GM23248 (cell line): ENCODE results near the gene CARMIL1. TPM values are rescaled to one million over a fixed set of nuclear protein-coding genes. Genes with fewer than 3 reads are reported as not detected.

Source experiments
- DNase-seq: peaks from one replicate; pipeline ENCODE4 v3.0.0-alpha.2; 2015
- H2AFZ ChIP-seq: fragments of 200-600 bp; sonication (generic); 2 replicates; pipeline ENCODE4 v1.6.1; 2016; ENCODE audit warnings: antibody characterized with exemption
- H3F3A ChIP-seq: fragments of 200-600 bp; sonication (generic); 2 replicates; pipeline ENCODE4 v1.6.1; 2016; ENCODE audit warnings: mild to moderate bottlenecking, antibody characterized with exemption, mixed run types; ENCODE audit not compliant: insufficient read depth
- H3K27ac ChIP-seq: fragments of 200-600 bp; sonication (generic); 2 replicates; pipeline ENCODE4 v1.5.1; 2016; ENCODE audit warnings: mild to moderate bottlenecking
- H3K27me3 ChIP-seq: fragments of 200-600 bp; sonication (generic); replicated peaks from 2 replicates; pipeline ENCODE4 v1.6.1; 2016; ENCODE audit warnings: mild to moderate bottlenecking; ENCODE audit not compliant: insufficient read depth
- H3K36me3 ChIP-seq: fragments of 200-600 bp; sonication (generic); 2 replicates; pipeline ENCODE4 v1.6.1; 2016; ENCODE audit warnings: low read depth, mild to moderate bottlenecking
- H3K4me1 ChIP-seq: fragments of 200-600 bp; sonication (generic); 2 replicates; pipeline ENCODE4 v1.6.1; 2016; ENCODE audit warnings: mild to moderate bottlenecking; ENCODE audit not compliant: insufficient read depth
- H3K4me2 ChIP-seq: fragments of 200-600 bp; sonication (generic); one replicate; pipeline ENCODE4 v1.6.1; 2016; ENCODE audit warnings: mild to moderate bottlenecking; ENCODE audit not compliant: unreplicated experiment
- H3K4me3 ChIP-seq: fragments of 200-600 bp; sonication (generic); 2 replicates; pipeline ENCODE4 v1.5.1; 2016; ENCODE audit warnings: mild to moderate bottlenecking
- H3K79me2 ChIP-seq: fragments of 200-600 bp; sonication (generic); 2 replicates; pipeline ENCODE4 v1.6.1; 2016; ENCODE audit warnings: mild to moderate bottlenecking; ENCODE audit not compliant: insufficient read depth
- H3K9ac ChIP-seq: fragments of 200-600 bp; sonication (generic); 2 replicates; pipeline ENCODE4 v1.6.1; 2016; ENCODE audit warnings: mild to moderate bottlenecking
- H3K9me2 ChIP-seq: fragments of 200-600 bp; sonication (generic); 2 replicates; pipeline ENCODE4 v1.6.1; 2016; ENCODE audit warnings: mixed run types, mild to moderate bottlenecking, moderate library complexity; ENCODE audit not compliant: insufficient read depth
- H3K9me3 ChIP-seq: fragments of 200-600 bp; sonication (generic); one replicate; pipeline ENCODE4 v1.6.1; 2017; ENCODE audit warnings: low read depth
- H4K20me1 ChIP-seq: fragments of 200-600 bp; sonication (generic); 2 replicates; pipeline ENCODE4 v1.6.0; 2016; ENCODE audit not compliant: insufficient read depth
- EZH2 ChIP-seq: fragments of 200-600 bp; sonication (generic); IDR thresholded peaks from 2 replicates; pipeline ENCODE4 v1.6.1; 2018; ENCODE audit warnings: antibody characterized with exemption, mild to moderate bottlenecking; ENCODE audit not compliant: insufficient read depth, poor library complexity, severe bottlenecking
- EZH2phosphoT487 ChIP-seq: fragments of 200-600 bp; sonication (generic); IDR thresholded peaks from 2 replicates; pipeline ENCODE4 v1.6.1; 2018; ENCODE audit warnings: antibody characterized with exemption, moderate library complexity, mild to moderate bottlenecking, low read depth; ENCODE audit not compliant: insufficient read depth
- WGBS, 2 experiments: methylation state at CpG; one replicate each; pipeline ENCODE4 v1.1.6; 2015 to 2017; ENCODE audit warnings: low lambda C conversion rate in 2 of 2, low coverage in 1 of 2; ENCODE audit errors: missing lambda C conversion rate in 2 of 2; 5-methylcytosine and 5-hydroxymethylcytosine counted together
- in situ Hi-C: fragments of 300-500 bp; cut with MboI; formaldehyde crosslinking; loops from 2 replicates; pipeline ENCODE4 v1.15.0; 2020
- polyA plus RNA-seq: library from polyadenylated mRNA; unstranded; fragments of >200 nt; fragmentation: Nextera tagmentation; extraction: Ambion mirVana; gene quantifications from 2 replicates; pipeline ENCODE4 v1.2.1, GENCODE V29; 2016
- total RNA-seq: library from RNA; depleted of rRNA; stranded (reverse); fragments of >200 nt; shearing (Covaris generic); gene quantifications from 2 replicates; pipeline ENCODE4 v1.2.3, GENCODE V29; 2014

CARMIL1 gene
- total and polyA plus RNA-seq, 2 experiments from 2014 or later = 10.9 to 11.0 TPM

DNA sequence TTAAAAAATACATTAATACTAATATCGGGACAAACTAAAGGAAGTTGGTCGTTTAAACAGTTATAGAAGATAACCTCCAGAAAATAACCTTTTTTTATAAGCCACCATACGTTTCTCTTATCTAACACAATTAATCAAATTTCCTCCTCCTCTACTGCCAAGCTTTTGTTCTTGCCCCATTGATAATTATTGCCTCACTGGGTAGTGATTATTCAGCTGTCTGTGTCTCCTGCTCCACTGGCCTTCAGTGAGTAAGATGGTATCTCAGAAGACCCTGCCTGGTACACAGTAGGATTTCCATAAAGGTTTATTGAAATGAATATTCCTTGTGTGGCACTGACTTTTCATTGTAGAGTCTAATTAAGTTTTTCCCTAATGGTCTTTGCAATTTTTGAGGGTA lies 207.4 kb downstream of the CARMIL1 start:
- Histone ChIP-seq H3K9me2 (no peaks in the 10 kb centered on the region), H3K9ac (no peak overlapping the region), H3K27me3 (no peaks in the 10 kb centered on the region), H3K9me3 (no peaks in the 10 kb centered on the region), H3K4me1 (no peaks in the 10 kb centered on the region), H3K4me3 (no peak overlapping the region), H3K79me2 (no peaks in the 10 kb centered on the region), H4K20me1 (no peaks in the 10 kb centered on the region), H2AFZ (no peak overlapping the region), H3K4me2 (no peak overlapping the region), H3F3A (peaks cover 3% of the 10 kb centered on the region; the same call in 1 of the 2 replicates), H3K36me3 (no peaks in the 10 kb centered on the region), H3K27ac (no peak overlapping the region)
- in situ Hi-C loops = loop anchor here (10.0 kb wide), 1 partner anchor 212 kb away; the partner anchor contains the start of gene CARMIL1
- 79 to 83% methylated on average over 3 of the region's 3 CpGs for WGBS, 2 experiments
- no peak for DNase-seq
- TF ChIP-seq EZH2 = no peak
- TF ChIP-seq EZH2phosphoT487 = no peak

- Histone ChIP-seq H3K4me2 (no peak overlapping the region), H3K9me3 (no peaks in the 10 kb centered on the region), H3K9me2 (no peaks in the 10 kb centered on the region), H3K27me3 (no peaks in the 10 kb centered on the region), H3K4me3 (no peak overlapping the region), H3K36me3 (no peaks in the 10 kb centered on the region), H3K79me2 (no peaks in the 10 kb centered on the region), H4K20me1 (no peaks in the 10 kb centered on the region), H3F3A (peaks cover 3% of the 10 kb centered on the region; the same call in 1 of the 2 replicates), H3K9ac (no peak overlapping the region), H3K4me1 (no peaks in the 10 kb centered on the region), H3K27ac (no peak overlapping the region), H2AFZ (no peak overlapping the region)
- in situ Hi-C loops = loop anchor here (10.0 kb wide), 1 partner anchor 212 kb away; the partner anchor contains the start of gene CARMIL1
- TF ChIP-seq EZH2 (no peak), EZH2phosphoT487 (no peak)
- no peak for DNase-seq
- WGBS, 2 experiments = 86 to 95% methylated on average over 5 of the region's 5 CpGs
Measured at GRCh38 chr6:25487012-25487411, 207.8 kb downstream of the CARMIL1 start.

GRCh38 chr6:25488156-25488555 lies 209.0 kb downstream of the CARMIL1 start:
- in situ Hi-C loops = loop anchor here (10.0 kb wide), 1 partner anchor 213 kb away; the partner anchor contains the start of gene CARMIL1
- H3F3A ChIP-seq = peaks cover 3% of the 10 kb centered on the region; the same call in 1 of the 2 replicates
- H3K4me3 ChIP-seq = no peak overlapping the region
- H4K20me1 ChIP-seq = no peaks in the 10 kb centered on the region
- no peaks in the 10 kb centered on the region for H3K27me3 ChIP-seq
- no peaks in the 10 kb centered on the region for H3K79me2 ChIP-seq
- no peak overlapping the region for H3K27ac ChIP-seq
- 99 to 100% methylated on average over 3 of the region's 3 CpGs for WGBS, 2 experiments
- no peak overlapping the region for H3K9ac ChIP-seq
- no peak for DNase-seq
- H3K4me2 ChIP-seq = no peak overlapping the region
- no peaks in the 10 kb centered on the region for H3K4me1 ChIP-seq
- H2AFZ ChIP-seq = no peak overlapping the region
- no peaks in the 10 kb centered on the region for H3K9me2 ChIP-seq
- no peaks in the 10 kb centered on the region for H3K9me3 ChIP-seq
- H3K36me3 ChIP-seq = no peaks in the 10 kb centered on the region
- TF ChIP-seq EZH2phosphoT487 (no peak), EZH2 (no peak)

- H3K4me3 ChIP-seq = no peak overlapping the region
- H3K9me3 ChIP-seq = no peaks in the 10 kb centered on the region
- H3K4me2 ChIP-seq = no peak overlapping the region
- no peaks in the 10 kb centered on the region for H3K4me1 ChIP-seq
- H4K20me1 ChIP-seq = no peaks in the 10 kb centered on the region
- in situ Hi-C loops = loop anchor here (10.0 kb wide), 1 partner anchor 215 kb away; the partner anchor contains the start of gene CARMIL1
- H2AFZ ChIP-seq = no peak overlapping the region
- TF ChIP-seq EZH2phosphoT487 = no peak
- no peak for TF ChIP-seq EZH2
- no peak overlapping the region for H3K9ac ChIP-seq
- H3K27ac ChIP-seq = no peak overlapping the region
- 56 to 61% methylated on average over 3 of the region's 3 CpGs for WGBS, 2 experiments
- H3K27me3 ChIP-seq = no peaks in the 10 kb centered on the region
- no peaks in the 10 kb centered on the region for H3K79me2 ChIP-seq
- no peak for DNase-seq
- H3F3A ChIP-seq = peaks cover 3% of the 10 kb centered on the region; the same call in 1 of the 2 replicates
- H3K9me2 ChIP-seq = no peaks in the 10 kb centered on the region
- H3K36me3 ChIP-seq = no peaks in the 10 kb centered on the region
Measured at GRCh38 chr6:25489399-25489798, 210.2 kb downstream of the CARMIL1 start.
